Measurements from ENCODE around the gene PTPRK. TPM values are rescaled to one million over a fixed set of nuclear protein-coding genes. Genes with fewer than 3 reads are reported as not detected.

The PTPRK gene
- total and polyA plus RNA-seq, 7 donors, result 6.0 to 51.3 (median 46.7) TPM

DNA sequence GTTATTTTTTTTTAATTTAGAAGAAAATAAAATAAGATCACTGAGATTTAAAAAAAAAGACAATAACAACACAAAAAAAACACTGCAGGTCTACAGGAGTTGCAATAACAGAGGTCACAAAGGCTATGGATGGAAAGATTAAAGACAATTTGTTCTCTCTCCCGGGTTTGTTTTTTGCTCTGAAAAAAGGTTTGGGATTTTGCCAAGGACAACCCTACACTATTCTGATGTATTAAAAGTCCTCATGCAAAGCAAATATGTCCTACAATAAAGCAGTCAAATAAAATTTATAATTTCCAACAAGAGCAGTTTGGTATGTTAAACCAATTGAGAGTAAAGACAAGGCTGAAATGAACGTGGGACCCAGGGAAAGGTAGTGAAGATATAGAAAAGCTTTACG, 55.6 kb downstream of the PTPRK start:
- Histone ChIP-seq H3K27ac (no peak overlapping the region), H3K4me3 (no peak overlapping the region), H3K36me3 (no peaks in the 10 kb centered on the region), H3K27me3 (no peaks in the 10 kb centered on the region), H3K4me1 (peaks cover 0 to 24% (median 17%) of the 10 kb centered on the region in 4 donors), H3K9me3 (no peaks in the 10 kb centered on the region)
- intact Hi-C loops (cut with DNase I), result no loop called here
- DNase-seq, result no peak
- TF ChIP-seq POLR2AphosphoS5 (IDR thresholded peaks at IDR 0.05), result no peak
- TF ChIP-seq POLR2A (IDR thresholded peaks at IDR 0.05), result no peak
- TF ChIP-seq, protein P1, sequence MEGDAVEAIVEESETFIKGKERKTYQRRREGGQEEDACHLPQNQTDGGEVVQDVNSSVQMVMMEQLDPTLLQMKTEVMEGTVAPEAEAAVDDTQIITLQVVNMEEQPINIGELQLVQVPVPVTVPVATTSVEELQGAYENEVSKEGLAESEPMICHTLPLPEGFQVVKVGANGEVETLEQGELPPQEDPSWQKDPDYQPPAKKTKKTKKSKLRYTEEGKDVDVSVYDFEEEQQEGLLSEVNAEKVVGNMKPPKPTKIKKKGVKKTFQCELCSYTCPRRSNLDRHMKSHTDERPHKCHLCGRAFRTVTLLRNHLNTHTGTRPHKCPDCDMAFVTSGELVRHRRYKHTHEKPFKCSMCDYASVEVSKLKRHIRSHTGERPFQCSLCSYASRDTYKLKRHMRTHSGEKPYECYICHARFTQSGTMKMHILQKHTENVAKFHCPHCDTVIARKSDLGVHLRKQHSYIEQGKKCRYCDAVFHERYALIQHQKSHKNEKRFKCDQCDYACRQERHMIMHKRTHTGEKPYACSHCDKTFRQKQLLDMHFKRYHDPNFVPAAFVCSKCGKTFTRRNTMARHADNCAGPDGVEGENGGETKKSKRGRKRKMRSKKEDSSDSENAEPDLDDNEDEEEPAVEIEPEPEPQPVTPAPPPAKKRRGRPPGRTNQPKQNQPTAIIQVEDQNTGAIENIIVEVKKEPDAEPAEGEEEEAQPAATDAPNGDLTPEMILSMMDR (IDR thresholded peaks at IDR 0.05), result no peak
- TF ChIP-seq EP300 (IDR thresholded peaks at IDR 0.05), result no peak
- WGBS, 2 donors, result 37 to 69% methylated on average over 3 of the region's 3 CpGs

DNA sequence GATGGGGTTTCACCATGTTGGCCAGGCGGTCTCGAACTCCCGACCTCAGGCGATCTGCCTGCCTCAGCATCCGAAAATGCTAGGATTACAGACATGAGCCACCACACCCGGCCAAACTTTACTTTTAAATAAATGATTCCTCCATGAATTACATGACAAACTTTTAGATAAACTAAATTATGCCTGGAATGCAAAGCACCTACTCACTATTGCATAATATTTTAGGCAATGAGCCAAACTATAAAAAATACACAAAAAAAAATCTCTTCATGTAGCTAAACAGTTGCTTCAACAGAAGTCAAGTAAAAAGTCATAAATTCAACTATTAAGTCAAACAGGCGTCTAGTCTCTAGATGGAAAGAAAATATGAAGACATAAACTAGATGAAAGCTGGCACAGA, 56.5 kb downstream of the PTPRK start:
- Histone ChIP-seq H3K27me3 (no peaks in the 10 kb centered on the region), H3K4me1 (peaks cover 0 to 18% (median 17%) of the 10 kb centered on the region in 4 donors), H3K27ac (no peak overlapping the region), H3K36me3 (no peaks in the 10 kb centered on the region), H3K4me3 (no peak overlapping the region), H3K9me3 (no peaks in the 10 kb centered on the region)
- DNase-seq, result no peak
- 75 to 89% methylated on average over 7 of the region's 7 CpGs for WGBS, 2 donors
- intact Hi-C loops (cut with DNase I), result no loop called here
- TF ChIP-seq POLR2A (IDR thresholded peaks at IDR 0.05) (no peak), POLR2AphosphoS5 (IDR thresholded peaks at IDR 0.05) (no peak), EP300 (IDR thresholded peaks at IDR 0.05) (no peak)
- TF ChIP-seq, protein P1 (IDR thresholded peaks at IDR 0.05), result no peak

DNA sequence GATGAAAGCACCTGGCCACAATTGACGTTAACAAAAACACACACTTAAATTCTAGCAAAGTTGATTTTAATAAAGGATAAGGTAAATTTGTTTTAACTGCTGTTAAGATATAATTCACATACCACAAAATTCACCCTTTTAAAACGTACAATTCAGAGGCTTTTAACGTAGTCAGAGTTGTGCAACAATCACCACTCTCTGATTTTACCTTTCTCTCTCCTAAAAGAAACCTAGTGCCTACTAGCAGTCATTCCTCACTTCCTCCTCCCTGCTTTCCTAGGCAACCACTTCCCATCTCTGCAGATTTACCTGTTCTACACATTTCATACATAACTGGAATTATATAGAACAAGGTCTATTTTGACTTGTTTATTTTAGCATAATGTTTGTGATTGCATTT, 58.9 kb downstream of the PTPRK start:
- Histone ChIP-seq H3K36me3 (no peaks in the 10 kb centered on the region), H3K4me3 (no peak overlapping the region), H3K9me3 (no peaks in the 10 kb centered on the region), H3K4me1 (peaks cover 0 to 17% (median 17%) of the 10 kb centered on the region in 4 donors), H3K27ac (no peak overlapping the region), H3K27me3 (no peaks in the 10 kb centered on the region)
- intact Hi-C loops (cut with DNase I), result no loop called here
- no peak for TF ChIP-seq POLR2A (IDR thresholded peaks at IDR 0.05)
- TF ChIP-seq, protein P1 (IDR thresholded peaks at IDR 0.05), result no peak
- no peak for TF ChIP-seq POLR2AphosphoS5 (IDR thresholded peaks at IDR 0.05)
- no peak for TF ChIP-seq EP300 (IDR thresholded peaks at IDR 0.05)
- WGBS, 2 donors, result 29 to 73% methylated on average over 3 of the region's 3 CpGs
- no peak for DNase-seq

GRCh38 chr6:128456510-128457230, 63.7 kb downstream of the PTPRK start:
- intact Hi-C loops (cut with DNase I), result no loop called here
- H3K9me3 ChIP-seq, result no peaks in the 10 kb centered on the region
- WGBS, 2 donors, result 54 to 78% methylated on average over 2 of the region's 2 CpGs
- no peaks in the 10 kb centered on the region for H3K27me3 ChIP-seq
- H3K27ac ChIP-seq, result no peak overlapping the region
- TF ChIP-seq POLR2A (IDR thresholded peaks at IDR 0.05) (no peak), POLR2AphosphoS5 (IDR thresholded peaks at IDR 0.05) (no peak), EP300 (IDR thresholded peaks at IDR 0.05) (no peak)
- TF ChIP-seq, protein P1 (IDR thresholded peaks at IDR 0.05), result no peak
- DNase-seq, result no peak
- no peak overlapping the region for H3K4me3 ChIP-seq
- H3K36me3 ChIP-seq, result no peaks in the 10 kb centered on the region
- H3K4me1 ChIP-seq, result peaks cover 0 to 25% (median 4%) of the 10 kb centered on the region in 4 donors

Measured in sigmoid colon (tissue), 7 donors.